Stimulated activated CD4-positive, alpha-beta T cell treated with anti-CD3 and anti-CD28 coated beads, TNF-alpha, amount 100 ng/mL, for 1 hour (primary cell): ENCODE data around the gene XAGE1B.
"Not testable (repeated sequence)": the region's sequence is repeated elsewhere in the genome, so short reads cannot be mapped to it uniquely, and the experiment has no call there.

Source experiments
- DNase-seq, 3 donors: peaks; one replicate each; pipeline ENCODE4 v3.0.0-alpha.2; 2020; ENCODE audit warnings: low read depth in 3 of 3, low spot score in 1 of 3

XAGE1B gene, protein sequence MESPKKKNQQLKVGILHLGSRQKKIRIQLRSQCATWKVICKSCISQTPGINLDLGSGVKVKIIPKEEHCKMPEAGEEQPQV

GRCh38 chrX:52516987-52517325 is at the start of gene XAGE1B:
Gene XAGE1B, minus strand, starts transcription at chrX:52517063. Its CDS starts 1,536 bp downstream, at chrX:52515527.
- not testable (repeated sequence) for DNase-seq

- no peak for DNase-seq
Observed at GRCh38 chrX:52563105-52563504, 46.2 kb upstream of the XAGE1B start.

GRCh38 chrX:52558140-52558539 is 41.3 kb upstream of the XAGE1B start:
- DNase-seq = no peak

DNA sequence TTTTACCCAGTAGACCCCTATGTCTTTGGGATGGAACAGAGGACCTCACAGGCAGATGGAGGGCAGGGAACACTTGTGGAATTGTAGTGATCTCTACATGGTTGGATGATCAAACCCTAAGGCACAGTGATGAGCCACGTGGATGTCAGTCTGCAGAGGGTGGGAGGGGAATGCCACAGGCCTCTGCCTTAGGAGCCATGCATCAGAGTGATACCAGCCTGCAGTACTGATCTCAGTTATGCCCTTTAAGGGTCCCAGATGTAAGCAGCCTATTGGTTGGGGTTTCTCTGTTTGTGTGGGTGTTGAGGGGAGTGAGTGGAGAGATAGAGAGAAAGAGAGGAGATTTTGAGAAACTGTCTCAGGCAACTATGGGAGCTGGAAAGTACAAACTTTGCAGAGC is 39.9 kb upstream of the XAGE1B start:
- DNase-seq = no peak

DNA sequence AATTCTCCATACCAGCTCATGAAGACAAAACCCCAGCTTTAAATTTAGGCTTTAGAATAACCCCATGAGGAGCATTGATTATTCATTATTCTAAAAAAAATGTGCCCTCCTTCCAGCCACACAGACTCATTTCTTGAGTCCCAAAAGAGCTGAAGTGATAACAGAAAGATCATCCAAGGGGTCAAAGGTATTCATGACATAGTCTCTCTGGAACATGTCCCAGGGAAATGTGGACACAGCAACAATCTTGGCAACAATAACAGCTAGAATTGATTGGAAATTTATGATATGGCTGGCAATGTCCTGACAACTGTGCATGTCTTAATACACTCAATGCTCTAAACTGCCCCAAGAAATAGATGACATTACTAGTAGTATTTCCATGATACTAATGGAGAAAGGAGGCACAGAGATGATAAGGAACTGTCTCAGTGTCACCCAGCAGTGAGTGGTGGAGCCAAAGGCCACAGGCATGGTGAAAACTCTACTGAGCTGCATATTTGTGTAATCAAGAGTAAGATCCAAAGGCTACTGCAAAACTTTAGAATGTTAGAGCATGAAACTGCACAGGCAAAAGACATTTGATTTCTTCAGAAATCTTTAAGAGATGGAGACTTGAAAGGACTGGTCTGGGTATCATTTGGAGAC is 37.3 kb upstream of the XAGE1B start:
- no peak for DNase-seq

GRCh38 chrX:52548769-52549168 is 31.9 kb upstream of the XAGE1B start:
- DNase-seq = not testable (repeated sequence)

DNA sequence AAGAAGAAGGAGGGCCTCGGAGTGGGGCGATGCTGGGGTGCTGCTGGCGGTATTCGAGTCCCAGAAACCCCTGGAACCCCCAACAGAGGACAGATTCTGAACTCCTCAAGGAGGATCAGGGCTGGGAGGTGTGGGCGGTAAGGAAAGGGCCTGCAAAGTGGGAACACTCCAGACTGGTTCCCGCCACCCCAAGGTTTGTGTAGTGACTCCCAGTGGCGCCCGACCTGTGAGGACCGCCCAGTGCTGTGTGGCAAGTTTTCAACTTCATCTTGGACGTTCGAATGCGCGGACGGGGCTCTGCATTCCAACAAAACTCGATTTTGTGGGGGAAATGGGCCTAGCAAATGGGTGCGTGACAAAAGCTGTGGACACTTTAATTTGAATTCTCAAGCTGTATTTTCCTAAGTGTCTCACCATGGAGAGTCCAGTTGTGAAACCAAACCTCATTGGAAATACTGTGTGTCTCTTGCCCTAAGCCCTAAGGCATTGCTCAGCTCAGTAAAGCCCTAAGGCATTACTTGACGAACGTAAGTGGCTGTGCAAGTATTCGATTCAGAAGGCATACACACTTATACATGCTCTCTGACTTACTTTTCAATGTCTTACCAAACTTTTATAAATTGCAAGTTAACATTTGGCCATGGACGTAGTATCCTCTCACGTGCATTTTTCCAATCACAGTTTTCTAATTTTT is 27.4 kb upstream of the XAGE1B start:
- DNase-seq = no peak

DNA sequence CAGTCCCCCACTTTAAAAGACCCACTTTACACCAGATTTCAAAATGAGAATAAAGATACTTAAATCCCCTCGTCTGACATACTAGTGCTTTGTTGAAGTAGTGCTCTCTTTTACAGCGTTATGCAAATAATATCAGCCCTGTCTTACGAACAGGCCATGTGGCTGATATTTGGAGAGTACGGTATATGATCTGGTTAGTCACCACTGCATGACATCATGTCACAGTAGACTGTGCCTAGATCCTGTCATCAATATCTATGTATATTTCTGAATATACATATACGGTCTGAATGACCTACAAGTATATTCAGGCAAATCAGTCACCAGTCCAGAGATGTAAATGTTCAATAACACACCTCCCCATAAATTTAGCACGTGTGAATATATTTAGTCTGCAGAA is 25.4 kb upstream of the XAGE1B start:
- no peak for DNase-seq

GRCh38 chrX:52541051-52541450 is 24.2 kb upstream of the XAGE1B start:
- not testable (repeated sequence) for DNase-seq

GRCh38 chrX:52516110-52516986 is 515 bp downstream of the XAGE1B start:
- not testable (repeated sequence) for DNase-seq

DNA sequence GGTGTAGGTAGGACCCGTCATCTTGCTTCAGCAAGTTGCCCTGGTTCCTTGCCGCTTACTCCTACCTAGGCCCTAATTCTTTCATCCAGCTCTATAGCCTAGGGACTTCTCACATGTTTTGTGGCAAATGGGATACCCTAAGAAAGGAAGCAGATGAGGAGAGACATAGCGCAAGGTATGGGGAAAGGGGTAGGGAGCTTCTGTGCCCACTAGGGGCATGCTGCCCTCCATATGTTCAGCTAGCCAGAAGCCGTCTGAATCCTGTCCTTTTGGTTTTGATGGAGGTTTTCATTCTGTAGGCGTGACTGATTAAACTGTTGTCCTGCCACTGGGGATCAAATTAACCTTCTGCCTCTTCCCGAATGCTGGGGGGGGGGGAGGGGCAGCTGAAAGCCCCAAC is 5.7 kb downstream of the XAGE1B start:
- DNase-seq = not testable (repeated sequence)

- no peak for DNase-seq
Observed at GRCh38 chrX:52509916-52510315, 6.9 kb downstream of the XAGE1B start.

DNA sequence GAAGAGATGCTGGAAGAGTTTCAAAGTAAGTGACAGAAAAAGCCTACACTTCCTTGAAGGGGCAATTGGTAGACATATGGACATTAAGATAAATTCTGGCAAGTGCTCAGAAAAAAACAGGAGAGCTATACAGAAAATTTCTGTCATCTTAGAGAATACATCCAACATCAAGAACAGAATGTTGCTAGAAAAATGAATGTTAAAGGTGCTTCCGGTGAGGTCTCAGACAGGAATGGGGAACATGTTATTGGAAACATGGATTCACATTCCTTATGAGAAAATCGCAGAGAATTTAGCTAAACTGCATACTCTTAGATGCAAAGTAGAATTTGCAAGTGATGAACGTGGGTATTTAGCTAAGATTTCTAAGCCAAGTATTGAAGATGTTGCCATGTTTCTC is 9.5 kb downstream of the XAGE1B start:
- DNase-seq = no peak

GRCh38 chrX:52504551-52504950 is 12.3 kb downstream of the XAGE1B start:
- DNase-seq = no peak

DNA sequence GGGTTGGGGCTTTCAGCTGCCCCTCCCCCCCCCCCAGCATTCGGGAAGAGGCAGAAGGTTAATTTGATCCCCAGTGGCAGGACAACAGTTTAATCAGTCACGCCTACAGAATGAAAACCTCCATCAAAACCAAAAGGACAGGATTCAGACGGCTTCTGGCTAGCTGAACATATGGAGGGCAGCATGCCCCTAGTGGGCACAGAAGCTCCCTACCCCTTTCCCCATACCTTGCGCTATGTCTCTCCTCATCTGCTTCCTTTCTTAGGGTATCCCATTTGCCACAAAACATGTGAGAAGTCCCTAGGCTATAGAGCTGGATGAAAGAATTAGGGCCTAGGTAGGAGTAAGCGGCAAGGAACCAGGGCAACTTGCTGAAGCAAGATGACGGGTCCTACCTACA is 15.5 kb downstream of the XAGE1B start:
- DNase-seq = not testable (repeated sequence)

- DNase-seq = not testable (repeated sequence)
Observed at GRCh38 chrX:52496419-52496772, 20.5 kb downstream of the XAGE1B start.

GRCh38 chrX:52495545-52496418 is 21.1 kb downstream of the XAGE1B start, which contains the start of gene XAGE1A:
Gene XAGE1A, plus strand, starts transcription at chrX:52495808. Its CDS starts 1,554 bp downstream, at chrX:52497362.
- DNase-seq = not testable (repeated sequence)

GRCh38 chrX:52471301-52471700 is 45.6 kb downstream of the XAGE1B start:
- DNase-seq = not testable (repeated sequence)
